Stimulated activated naive CD4-positive, alpha-beta T cell treated with Interleukin-2 at 50 U/mL for 16 hours (primary cell): ENCODE data around the gene ONECUT2.
"Not testable (repeated sequence)": the region's sequence is repeated elsewhere in the genome, so short reads cannot be mapped to it uniquely, and the experiment has no call there.

ENCODE experiments used
- DNase-seq: peaks from one replicate; lab custom pipeline; 2025; lab: John Stamatoyannopoulos, UW

Gene ONECUT2

GRCh38 chr18:57446322-57446721, 11.1 kb downstream of the ONECUT2 start:
- DNase-seq: no peak

GRCh38 chr18:57447154-57447621, 12.0 kb downstream of the ONECUT2 start:
- no peak for DNase-seq

GRCh38 chr18:57455576-57456129, 20.5 kb downstream of the ONECUT2 start:
- DNase-seq: no peak

GRCh38 chr18:57461652-57462269, 26.6 kb downstream of the ONECUT2 start:
- DNase-seq: no peak

GRCh38 chr18:57466307-57466706, 31.1 kb downstream of the ONECUT2 start:
- DNase-seq: no peak

GRCh38 chr18:57466745-57467409, 31.7 kb downstream of the ONECUT2 start:
- DNase-seq: no peak

- DNase-seq: no peak
These were observed 34.7 kb downstream of the ONECUT2 start for GRCh38 chr18:57469884-57470283.

GRCh38 chr18:57475408-57475807, 40.2 kb downstream of the ONECUT2 start:
- DNase-seq: no peak

- no peak for DNase-seq
These were observed 40.7 kb downstream of the ONECUT2 start for GRCh38 chr18:57475903-57476302.

- DNase-seq: no peak
These were observed 45.6 kb downstream of the ONECUT2 start for GRCh38 chr18:57480733-57481132.

GRCh38 chr18:57497372-57498294, 62.5 kb downstream of the ONECUT2 start:
- no peak for DNase-seq

GRCh38 chr18:57498682-57499256, 63.6 kb downstream of the ONECUT2 start:
- no peak for DNase-seq

GRCh38 chr18:57502624-57503023, 67.5 kb downstream of the ONECUT2 start:
- no peak for DNase-seq

- DNase-seq: no peak
These were observed 70.1 kb downstream of the ONECUT2 start for GRCh38 chr18:57505231-57505630.

GRCh38 chr18:57516056-57516455, 80.9 kb downstream of the ONECUT2 start:
- no peak for DNase-seq

GRCh38 chr18:57518533-57518932, 83.4 kb downstream of the ONECUT2 start:
- no peak for DNase-seq

- no peak for DNase-seq
These were observed 84.7 kb downstream of the ONECUT2 start for GRCh38 chr18:57519668-57520424.

GRCh38 chr18:57522348-57522747, 87.2 kb downstream of the ONECUT2 start:
- DNase-seq: not testable (repeated sequence)

- no peak for DNase-seq
These were observed 88.2 kb downstream of the ONECUT2 start for GRCh38 chr18:57523171-57523956.

- no peak for DNase-seq
These were observed 92.5 kb downstream of the ONECUT2 start for GRCh38 chr18:57527556-57528229.
